ENCODE data around the gene CBX7.

DNA sequence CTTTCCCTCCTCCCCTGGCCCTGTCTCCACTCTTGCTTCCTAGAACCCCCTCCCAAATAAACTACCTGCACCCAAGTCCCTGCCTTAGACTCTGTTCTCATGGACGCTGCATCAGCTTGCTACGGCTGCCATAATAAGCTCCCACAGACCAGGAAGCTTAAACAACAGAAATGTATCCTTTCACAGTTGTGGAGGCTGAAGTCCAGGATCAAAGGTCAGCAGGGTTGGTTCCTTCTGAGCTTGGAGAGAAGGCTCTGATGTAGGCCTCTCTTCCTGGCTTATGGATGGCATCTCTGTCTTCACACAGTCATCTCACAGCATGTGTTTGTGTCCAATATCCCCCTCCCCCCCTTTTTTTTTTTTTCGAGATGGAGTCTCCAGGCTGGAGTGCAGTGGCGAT lies 23.4 kb downstream of the CBX7 start:
- TF ChIP-seq, protein P1, sequence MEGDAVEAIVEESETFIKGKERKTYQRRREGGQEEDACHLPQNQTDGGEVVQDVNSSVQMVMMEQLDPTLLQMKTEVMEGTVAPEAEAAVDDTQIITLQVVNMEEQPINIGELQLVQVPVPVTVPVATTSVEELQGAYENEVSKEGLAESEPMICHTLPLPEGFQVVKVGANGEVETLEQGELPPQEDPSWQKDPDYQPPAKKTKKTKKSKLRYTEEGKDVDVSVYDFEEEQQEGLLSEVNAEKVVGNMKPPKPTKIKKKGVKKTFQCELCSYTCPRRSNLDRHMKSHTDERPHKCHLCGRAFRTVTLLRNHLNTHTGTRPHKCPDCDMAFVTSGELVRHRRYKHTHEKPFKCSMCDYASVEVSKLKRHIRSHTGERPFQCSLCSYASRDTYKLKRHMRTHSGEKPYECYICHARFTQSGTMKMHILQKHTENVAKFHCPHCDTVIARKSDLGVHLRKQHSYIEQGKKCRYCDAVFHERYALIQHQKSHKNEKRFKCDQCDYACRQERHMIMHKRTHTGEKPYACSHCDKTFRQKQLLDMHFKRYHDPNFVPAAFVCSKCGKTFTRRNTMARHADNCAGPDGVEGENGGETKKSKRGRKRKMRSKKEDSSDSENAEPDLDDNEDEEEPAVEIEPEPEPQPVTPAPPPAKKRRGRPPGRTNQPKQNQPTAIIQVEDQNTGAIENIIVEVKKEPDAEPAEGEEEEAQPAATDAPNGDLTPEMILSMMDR (IDR thresholded peaks at IDR 0.05) = no peak
- TF ChIP-seq EP300 (IDR thresholded peaks at IDR 0.05) = no peak
- TF ChIP-seq POLR2A (IDR thresholded peaks at IDR 0.05) = no peak
